CD14-positive monocyte (primary cell): ENCODE results near the gene TGM5. TPM values are rescaled to one million over a fixed set of nuclear protein-coding genes. Genes with fewer than 3 reads are reported as not detected.

Source experiments
- DNase-seq, 3 donors: peaks; one replicate each; pipeline ENCODE4 v3.0.0-alpha.2; 2011 to 2022
- H2AFZ ChIP-seq: 2 replicates; pipeline ENCODE4 v1.6.0; 2012; ENCODE audit warnings: mild to moderate bottlenecking, low read depth, low read length, inconsistent platforms; ENCODE audit not compliant: insufficient read depth, poor library complexity, severe bottlenecking
- H3K27ac ChIP-seq, 2 donors: 1 replicate in 1 of 2; 2 replicates in 1 of 2; pipeline ENCODE4 v1.5.1; 2012 to 2013; ENCODE audit warnings: low read length in 2 of 2, control low read depth in 1 of 2, inconsistent platforms in 1 of 2, low read depth in 1 of 2, mild to moderate bottlenecking in 1 of 2
- H3K27me3 ChIP-seq, 2 donors: one replicate each; pipeline versions ENCODE4 v1.6.0 to v1.6.1; 2011 to 2013; ENCODE audit warnings: low read length in 2 of 2; ENCODE audit not compliant: control insufficient read depth in 2 of 2, insufficient read depth in 2 of 2
- H3K36me3 ChIP-seq, 2 donors: replicated peaks in 1 of 2; 1 replicate in 1 of 2; 2 replicates in 1 of 2; pipeline versions ENCODE4 v1.5.1 to v1.6.1; 2012 to 2013; ENCODE audit warnings: low read length in 2 of 2, control low read depth in 1 of 2, inconsistent platforms in 1 of 2, mild to moderate bottlenecking in 1 of 2; ENCODE audit not compliant: insufficient read depth in 2 of 2, control insufficient read depth in 1 of 2
- H3K4me1 ChIP-seq, 2 donors: 1 replicate in 1 of 2; 2 replicates in 1 of 2; pipeline versions ENCODE4 v1.5.1 to v1.6.1; 2012 to 2013; ENCODE audit warnings: low read length in 2 of 2, control low read depth in 1 of 2, inconsistent platforms in 1 of 2, mild to moderate bottlenecking in 1 of 2, moderate library complexity in 1 of 2; ENCODE audit not compliant: insufficient read depth in 2 of 2, control insufficient read depth in 1 of 2
- H3K4me2 ChIP-seq: replicated peaks from 2 replicates; pipeline ENCODE3; 2012; ENCODE audit warnings: low read length, moderate library complexity, mild to moderate bottlenecking; ENCODE audit not compliant: poor library complexity, severe bottlenecking; ENCODE audit errors: extremely low read depth
- H3K4me3 ChIP-seq, 3 experiments: fragments of 200-600 bp in 1 of 3; sonication (generic) in 1 of 3; replicated peaks in 1 of 3; 1 replicate in 2 of 3; 2 replicates in 1 of 3; pipeline ENCODE4 v1.5.1; 2011 to 2013; ENCODE audit warnings: low read length in 3 of 3, mild to moderate bottlenecking in 3 of 3, control low read depth in 2 of 3, low read depth in 2 of 3, inconsistent platforms in 1 of 3, moderate library complexity in 1 of 3
- H3K79me2 ChIP-seq: 2 replicates; pipeline ENCODE4 v1.6.0; 2012; ENCODE audit warnings: mild to moderate bottlenecking, control low read depth, inconsistent platforms, low read length, moderate library complexity; ENCODE audit not compliant: insufficient read depth
- H3K9ac ChIP-seq: 2 replicates; pipeline ENCODE4 v1.6.0; 2017; ENCODE audit warnings: low read length, mild to moderate bottlenecking; ENCODE audit not compliant: insufficient read depth, poor library complexity, severe bottlenecking
- H3K9me3 ChIP-seq, 2 donors: replicated peaks in 1 of 2; 1 replicate in 1 of 2; 2 replicates in 1 of 2; pipeline versions ENCODE4 v1.5.1 to v1.6.1; 2012 to 2013; ENCODE audit warnings: low read length in 2 of 2, control low read depth in 1 of 2; ENCODE audit not compliant: control insufficient read depth in 1 of 2, insufficient read depth in 1 of 2
- H4K20me1 ChIP-seq: 2 replicates; pipeline ENCODE4 v1.6.0; 2012; ENCODE audit warnings: mild to moderate bottlenecking, low read length, control low read depth, moderate library complexity; ENCODE audit not compliant: insufficient read depth
- H3K27ac Mint-ChIP-seq, 7 donors: one replicate each; pipeline ENCODE4 v1.8.0; 2020; ENCODE audit warnings: mild to moderate bottlenecking in 7 of 7, mixed read lengths in 7 of 7, moderate library complexity in 6 of 7, inconsistent platforms in 2 of 7
- H3K27me3 Mint-ChIP-seq, 3 donors: one replicate each; pipeline ENCODE4 v1.8.0; 2021 to 2022; ENCODE audit warnings: low read depth in 3 of 3, mild to moderate bottlenecking in 3 of 3, mixed read lengths in 3 of 3, moderate library complexity in 3 of 3, inconsistent platforms in 1 of 3
- H3K36me3 Mint-ChIP-seq, 2 donors: one replicate each; pipeline ENCODE4 v1.8.0; 2020; ENCODE audit warnings: mixed read lengths in 2 of 2, inconsistent platforms in 1 of 2, mild to moderate bottlenecking in 1 of 2
- H3K4me1 Mint-ChIP-seq: one replicate; pipeline ENCODE4 v1.8.0; 2020; ENCODE audit warnings: mild to moderate bottlenecking, mixed read lengths
- H3K4me3 Mint-ChIP-seq, 2 donors: one replicate each; pipeline ENCODE4 v1.8.0; 2020; ENCODE audit warnings: mild to moderate bottlenecking in 2 of 2, mixed read lengths in 2 of 2, moderate library complexity in 1 of 2
- H3K9me3 Mint-ChIP-seq, 7 donors: one replicate each; pipeline ENCODE4 v1.8.0; 2020 to 2022; ENCODE audit warnings: mixed read lengths in 7 of 7, mild to moderate bottlenecking in 6 of 7, moderate library complexity in 6 of 7, inconsistent platforms in 2 of 7
- CTCF ChIP-seq: fragments of 200-600 bp; IDR thresholded peaks from one replicate; pipeline ENCODE4 v1.8.0; 2022; ENCODE audit warnings: antibody characterized with exemption, mild to moderate bottlenecking
- WGBS: methylation state at CpG from one replicate; pipeline ENCODE4 v1.1.5; 2013; ENCODE audit warnings: missing lambda C conversion rate; ENCODE audit not compliant: insufficient coverage; 5-methylcytosine and 5-hydroxymethylcytosine counted together
- intact Hi-C, 2 donors: fragments of 100-400 bp; cut with micrococcal nuclease; formaldehyde crosslinking; loops; one replicate each; pipeline versions ENCODE4 v1.15.0 to v1.15.1; 2023
- polyA minus RNA-seq: library from RNA; depleted of rRNA, polyadenylated mRNA; stranded (reverse); fragments of >200 nt; gene quantifications from 2 replicates; pipeline ENCODE4 v1.2.3, GENCODE V29; 2012
- polyA plus RNA-seq, 3 donors: library from polyadenylated mRNA; depleted of rRNA in 1 of 3; unstranded in 2 of 3; stranded (reverse) in 1 of 3; fragments of 300-500 nt in 2 of 3; fragments of >200 nt in 1 of 3; fragmentation: Illumina TruSeq in 2 of 3; gene quantifications; 1 replicate in 2 of 3; 2 replicates in 1 of 3; pipeline ENCODE4 v1.2.3, GENCODE V29; 2012 to 2021
- total RNA-seq, 12 experiments: library from RNA in 1 of 12; stranded (reverse) in 1 of 12; fragments of 120-200 nt in 1 of 12; gene quantifications; one replicate each; pipeline ENCODE4 v1.2.4 and lab custom pipeline; 2013 to 2026; ENCODE audit warnings: mixed read lengths in 6 of 12, inconsistent platforms in 1 of 12

TGM5 gene
- not detected for total RNA-seq (2013)
- polyA plus RNA-seq (not detected), polyA minus RNA-seq (not detected in 2 replicates), total RNA-seq (lab: John Stamatoyannopoulos, UW) (0 to 1.4 (median 0.06) reads per million in 11 experiments)

GRCh38 chr15:43266834-43267233 is at the start of gene TGM5:
TSS of gene TGM5 (minus strand) at chr15:43266928. CDS start at chr15:43266849, 79 bp downstream.
- DNase-seq = no peak
- Mint-ChIP-seq H3K27ac (peak within 1 kb of the TSS in 1 of 7 donors; percentile 38), H3K27me3 (peaks cover 6 to 18% (median 13%) of the 10 kb centered on the region in 3 donors), H3K4me3 (no peak within 1 kb of the TSS), H3K36me3 (no peaks in the 10 kb centered on the region), H3K4me1 (peaks cover 6% of the 10 kb centered on the region), H3K9me3 (peaks cover 0 to 3% (median under 1%) of the 10 kb centered on the region in 7 donors)
- Histone ChIP-seq H3K4me2 (no peak within 1 kb of the TSS), H4K20me1 (no peaks in the 10 kb centered on the region), H3K4me1 (peaks cover 0 to 4% of the 10 kb centered on the region in 2 donors), H2AFZ (no peak within 1 kb of the TSS), H3K9me3 (no peaks in the 10 kb centered on the region), H3K27ac (no peak within 1 kb of the TSS), H3K4me3 (no peak within 1 kb of the TSS), H3K9ac (no peak within 1 kb of the TSS), H3K79me2 (no peaks in the 10 kb centered on the region), H3K36me3 (no peaks in the 10 kb centered on the region), H3K27me3 (peaks cover 0 to 2% of the 10 kb centered on the region in 2 donors)
- 77% methylated on average over 7 of the region's 8 CpGs for WGBS
- intact Hi-C loops = no loop called here
- no peak for TF ChIP-seq CTCF

- WGBS = 95% methylated on average over 2 of the region's 3 CpGs
- TF ChIP-seq CTCF = no peak
- Histone ChIP-seq H3K36me3 (no peaks in the 10 kb centered on the region), H4K20me1 (no peaks in the 10 kb centered on the region), H3K4me2 (no peak overlapping the region), H3K27me3 (peaks cover 0 to 2% of the 10 kb centered on the region in 2 donors), H3K9me3 (no peaks in the 10 kb centered on the region), H3K9ac (no peak overlapping the region), H3K4me3 (no peak overlapping the region), H3K27ac (no peak overlapping the region), H2AFZ (no peak overlapping the region), H3K79me2 (no peaks in the 10 kb centered on the region), H3K4me1 (no peaks in the 10 kb centered on the region)
- intact Hi-C loops = no loop called here
- DNase-seq = no peak
- Mint-ChIP-seq H3K9me3 (no peaks in the 10 kb centered on the region), H3K36me3 (no peaks in the 10 kb centered on the region), H3K4me1 (peaks cover 3% of the 10 kb centered on the region), H3K4me3 (no peak overlapping the region), H3K27me3 (peaks cover 11 to 16% (median 15%) of the 10 kb centered on the region in 3 donors), H3K27ac (no peak overlapping the region)
Observed at GRCh38 chr15:43314171-43314570, 47.4 kb upstream of the TGM5 start.
